Measurements from ENCODE around the gene PARN. TPM values are rescaled to one million over a fixed set of nuclear protein-coding genes. Genes with fewer than 3 reads are reported as not detected.

PARN gene
- total RNA-seq, 1 experiment from 2014 or later = 56.2 TPM

GRCh38 chr16:14485811-14486519, 144.1 kb downstream of the PARN start:
- peaks cover 36 to 49% of the 10 kb centered on the region in 2 experiments for H3K4me1 Mint-ChIP-seq
- Histone ChIP-seq H4K5ac (ENCODE audit: insufficient read length, low read depth, low read length) (no peak overlapping the region), H3K79me1 (ENCODE audit: insufficient read depth, low read depth, low read length, poor library complexity, severe bottlenecking) (no peaks in the 10 kb centered on the region), H3K4ac (ENCODE audit: low read depth, low read length) (no peak overlapping the region), H2BK12ac (ENCODE audit: insufficient read length, low read depth, low read length) (no peak overlapping the region), H3K14ac (ENCODE audit: insufficient read depth, low read length) (no peak overlapping the region), H2BK120ac (ENCODE audit: low read depth, low read length, poor library complexity, severe bottlenecking) (no peak overlapping the region), H3K27ac (ENCODE audit: insufficient read length, low read depth, low read length) (no peak overlapping the region), H3K56ac (ENCODE audit: insufficient read length, low read depth, low read length) (no peak overlapping the region), H3K4me2 (ENCODE audit: insufficient read depth, insufficient read length, low read length) (no peak overlapping the region), H3T11ph (ENCODE audit: low read length) (no peak overlapping the region), H3K4me1 (ENCODE audit: insufficient read depth, low read length) (peaks cover 8% of the 10 kb centered on the region; the same call in 1 of the 2 replicates), H3K9me3 (ENCODE audit: control insufficient read depth, low read depth, low read length) (no peaks in the 10 kb centered on the region), H2BK5ac (ENCODE audit: insufficient read length, low read length) (no peak overlapping the region), H2AK5ac (ENCODE audit: insufficient read length, low read length) (no peak overlapping the region), H3K79me2 (ENCODE audit: insufficient read depth, low read length) (no peaks in the 10 kb centered on the region), H3K23me2 (ENCODE audit: insufficient read length, low read depth, low read length, poor library complexity, severe bottlenecking) (no peaks in the 10 kb centered on the region), H4K91ac (ENCODE audit: insufficient read length, low read depth, low read length) (no peak overlapping the region), H2BK15ac (ENCODE audit: low read depth, low read length) (no peak overlapping the region), H3K18ac (ENCODE audit: insufficient read length, low read depth, low read length) (no peak overlapping the region), H3K27me3 (ENCODE audit: insufficient read depth, low read length) (no peaks in the 10 kb centered on the region), H2BK20ac (ENCODE audit: low read depth, low read length, poor library complexity, severe bottlenecking) (no peak overlapping the region), H3K23ac (ENCODE audit: insufficient read length, low read depth, low read length) (no peak overlapping the region), H4K20me1 (ENCODE audit: control insufficient read depth, insufficient read depth, insufficient read length) (no peaks in the 10 kb centered on the region), H4K8ac (replicated peaks; ENCODE audit: insufficient read length, low read depth, low read length) (no peak overlapping the region), H3K9ac (ENCODE audit: extremely low read depth, insufficient read length, low read length) (no peak overlapping the region), H2AFZ (ENCODE audit: low read length) (no peak overlapping the region)
- no peak for DNase-seq
- no CpG with 5 or more reads among the region's 16 CpGs for WGBS (ENCODE audit: extremely low coverage, insufficient read length, low lambda C conversion rate)
- H3K9me3 Mint-ChIP-seq = peaks cover 0 to 1% of the 10 kb centered on the region in 2 experiments; a peak in 4 of 5 replicates
- H3K27me3 Mint-ChIP-seq (ENCODE audit: low read depth) = no peaks in the 10 kb centered on the region
- peaks cover 10 to 17% (median 11%) of the 10 kb centered on the region in 3 experiments; a peak in 6 of 7 replicates for H3K36me3 Mint-ChIP-seq (ENCODE audit: insufficient read depth in 1 of 3, low read depth in 3 of 3)
- TF ChIP-seq, protein P1, sequence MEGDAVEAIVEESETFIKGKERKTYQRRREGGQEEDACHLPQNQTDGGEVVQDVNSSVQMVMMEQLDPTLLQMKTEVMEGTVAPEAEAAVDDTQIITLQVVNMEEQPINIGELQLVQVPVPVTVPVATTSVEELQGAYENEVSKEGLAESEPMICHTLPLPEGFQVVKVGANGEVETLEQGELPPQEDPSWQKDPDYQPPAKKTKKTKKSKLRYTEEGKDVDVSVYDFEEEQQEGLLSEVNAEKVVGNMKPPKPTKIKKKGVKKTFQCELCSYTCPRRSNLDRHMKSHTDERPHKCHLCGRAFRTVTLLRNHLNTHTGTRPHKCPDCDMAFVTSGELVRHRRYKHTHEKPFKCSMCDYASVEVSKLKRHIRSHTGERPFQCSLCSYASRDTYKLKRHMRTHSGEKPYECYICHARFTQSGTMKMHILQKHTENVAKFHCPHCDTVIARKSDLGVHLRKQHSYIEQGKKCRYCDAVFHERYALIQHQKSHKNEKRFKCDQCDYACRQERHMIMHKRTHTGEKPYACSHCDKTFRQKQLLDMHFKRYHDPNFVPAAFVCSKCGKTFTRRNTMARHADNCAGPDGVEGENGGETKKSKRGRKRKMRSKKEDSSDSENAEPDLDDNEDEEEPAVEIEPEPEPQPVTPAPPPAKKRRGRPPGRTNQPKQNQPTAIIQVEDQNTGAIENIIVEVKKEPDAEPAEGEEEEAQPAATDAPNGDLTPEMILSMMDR (conservative IDR thresholded peaks at IDR 0.05) = no peak
- no peak overlapping the region for H3K4me3 Mint-ChIP-seq
- H3K27ac Mint-ChIP-seq = no peak overlapping the region
